HG02970 (cell line): ENCODE data around the gene PBX3.

Source experiments
- ATAC-seq: cut with Tn5 transposase; IDR thresholded peaks from one replicate; pipeline ENCODE4 v1.9.1; 2021; ENCODE audit warnings: mild to moderate bottlenecking, moderate library complexity, moderate number of reproducible peaks; ENCODE audit not compliant: unreplicated experiment, low FRiP score

The PBX3 gene

DNA sequence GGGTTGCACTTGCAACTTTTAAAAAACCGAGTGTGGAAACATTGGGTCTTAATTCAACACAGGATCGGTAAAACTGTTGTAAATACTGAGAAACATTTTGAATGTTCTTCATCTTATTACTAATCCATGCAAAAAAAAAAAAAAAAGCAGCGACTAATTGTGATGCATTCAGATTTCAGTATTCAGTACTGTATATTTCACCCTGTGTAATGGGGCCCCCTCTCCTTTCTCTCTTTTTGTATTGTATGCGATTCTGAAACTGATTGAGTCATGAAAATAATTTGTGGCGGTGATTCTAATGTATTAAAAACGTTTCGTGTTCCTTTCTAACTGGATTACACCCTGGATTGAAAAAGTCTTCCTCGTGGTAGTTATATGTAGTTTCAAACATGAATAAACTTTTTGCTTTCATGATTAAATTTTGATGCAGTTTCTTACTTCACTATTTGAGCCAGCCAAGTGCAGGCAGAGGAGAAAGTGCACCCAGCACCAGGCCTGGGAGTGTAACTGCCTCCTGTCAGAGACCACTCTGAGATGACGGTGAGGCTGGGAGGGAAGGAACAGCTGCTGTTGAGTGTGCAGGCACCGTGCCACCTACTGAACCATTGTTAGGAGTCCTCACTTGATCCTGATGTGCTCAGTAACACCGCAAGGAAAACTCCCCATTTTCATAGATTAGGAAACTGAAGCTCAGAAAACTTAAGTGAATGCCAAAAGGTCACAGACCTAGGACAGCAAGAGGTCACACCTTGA is 220.0 kb downstream of the PBX3 start:
- ATAC-seq: no peak

DNA sequence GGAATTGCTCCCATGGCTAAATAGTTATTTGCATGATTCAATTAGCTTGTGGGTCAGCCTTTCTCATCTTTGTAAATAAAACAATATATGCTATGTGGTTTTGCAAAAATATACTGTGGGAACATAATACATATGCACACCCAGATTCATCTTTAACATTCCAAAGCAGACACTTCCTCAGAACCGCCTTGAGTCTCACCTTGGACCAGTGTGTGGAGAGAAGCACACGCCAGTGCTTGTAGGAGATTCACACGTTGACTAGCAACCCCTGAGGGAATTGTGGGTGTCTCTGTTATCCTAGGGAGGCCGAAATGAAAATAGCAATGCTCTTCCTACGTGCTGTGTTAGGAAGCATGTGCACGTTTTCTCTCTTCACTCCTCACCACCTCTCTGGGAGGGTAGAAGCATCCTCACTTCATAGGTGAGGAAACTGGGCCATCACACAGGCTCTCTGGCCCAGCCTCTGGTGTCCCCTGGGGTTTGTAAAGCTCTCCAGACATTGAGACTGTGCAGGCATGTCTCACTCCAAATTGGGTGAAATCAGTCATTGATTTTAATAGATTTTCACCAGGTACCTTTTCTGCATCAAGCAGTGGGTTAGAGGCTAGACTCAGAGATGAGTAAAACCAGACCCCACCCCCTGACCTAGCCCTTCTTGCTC is 221.7 kb downstream of the PBX3 start:
- ATAC-seq: no peak

DNA sequence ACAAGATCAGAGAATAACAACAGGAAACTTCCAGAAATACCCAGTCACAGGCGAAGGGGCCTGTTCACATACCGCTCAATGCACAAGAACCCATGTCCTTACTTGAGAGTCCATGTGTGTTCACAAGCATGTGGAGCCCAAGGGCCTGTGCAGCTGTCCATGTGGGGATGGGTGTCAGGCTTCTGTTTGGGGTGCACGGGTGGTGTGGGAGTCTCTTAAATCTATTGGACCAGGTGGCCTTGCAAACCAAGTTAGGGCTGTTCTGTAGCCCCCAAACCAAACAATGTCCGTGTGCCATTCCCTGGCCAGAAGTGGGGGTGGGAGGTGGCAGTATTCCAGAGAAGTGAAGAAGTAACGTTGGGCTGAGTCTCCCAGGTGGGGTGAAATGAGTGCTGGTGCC is 222.3 kb downstream of the PBX3 start:
- no peak for ATAC-seq

DNA sequence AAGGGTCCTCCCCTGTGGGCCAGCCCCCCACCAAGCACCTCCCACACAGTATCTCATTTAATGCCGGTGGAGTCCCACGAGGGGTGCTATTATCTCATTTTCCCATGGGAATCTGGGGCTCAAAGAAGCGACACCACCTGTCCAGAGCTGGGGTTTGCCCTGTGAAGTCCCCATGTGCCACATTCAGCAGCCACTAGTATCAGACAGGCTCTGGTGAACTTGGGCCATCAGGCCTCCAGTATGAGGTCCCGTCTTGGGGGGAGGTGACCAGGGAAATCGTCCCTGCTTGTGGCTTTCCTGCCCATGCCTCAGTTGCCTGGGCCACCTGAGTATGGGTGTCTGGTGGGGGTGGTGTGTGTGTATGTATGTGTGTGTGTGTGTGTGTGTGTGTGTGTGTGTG is 222.7 kb downstream of the PBX3 start:
- no peak for ATAC-seq

DNA sequence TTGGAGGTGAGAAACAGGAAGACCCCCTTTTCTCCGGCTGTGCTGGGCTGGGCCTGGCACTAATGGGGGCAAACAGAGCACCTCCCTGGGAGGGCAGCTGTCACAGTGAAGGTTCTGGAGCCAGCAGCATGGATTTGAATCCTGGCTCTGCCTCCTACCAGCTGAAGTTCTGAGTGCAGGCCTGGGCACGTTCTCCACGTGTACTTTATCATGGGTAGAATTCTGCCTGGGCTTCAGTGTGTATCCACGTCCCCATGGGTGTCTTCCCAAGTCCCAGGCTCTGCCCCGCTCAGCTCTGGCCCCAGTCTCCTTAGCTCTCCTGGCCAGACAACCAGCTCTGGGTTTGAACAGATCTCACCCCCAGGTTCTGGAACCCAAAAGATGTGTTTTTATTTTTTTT is 223.2 kb downstream of the PBX3 start:
- ATAC-seq: no peak

DNA sequence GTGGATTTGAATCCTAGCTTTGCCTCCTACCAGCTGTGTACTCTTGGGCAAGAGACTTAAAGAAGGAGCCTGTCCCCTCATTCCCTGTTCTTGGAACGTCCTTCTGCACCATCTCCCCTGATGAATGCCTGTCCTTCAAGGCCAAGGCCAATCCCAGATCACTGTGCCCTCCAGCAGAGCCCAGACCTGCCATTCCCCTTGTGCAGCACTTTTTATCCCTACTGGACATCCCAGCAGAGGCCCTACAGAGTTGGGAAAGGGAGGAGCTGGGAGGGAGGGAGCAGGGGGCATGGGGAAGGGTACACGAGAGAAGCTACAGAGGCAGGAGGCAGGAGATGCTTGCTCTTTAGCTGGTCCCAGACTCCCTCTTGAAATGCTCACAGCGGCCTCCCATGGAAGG is 223.9 kb downstream of the PBX3 start:
- no peak for ATAC-seq

DNA sequence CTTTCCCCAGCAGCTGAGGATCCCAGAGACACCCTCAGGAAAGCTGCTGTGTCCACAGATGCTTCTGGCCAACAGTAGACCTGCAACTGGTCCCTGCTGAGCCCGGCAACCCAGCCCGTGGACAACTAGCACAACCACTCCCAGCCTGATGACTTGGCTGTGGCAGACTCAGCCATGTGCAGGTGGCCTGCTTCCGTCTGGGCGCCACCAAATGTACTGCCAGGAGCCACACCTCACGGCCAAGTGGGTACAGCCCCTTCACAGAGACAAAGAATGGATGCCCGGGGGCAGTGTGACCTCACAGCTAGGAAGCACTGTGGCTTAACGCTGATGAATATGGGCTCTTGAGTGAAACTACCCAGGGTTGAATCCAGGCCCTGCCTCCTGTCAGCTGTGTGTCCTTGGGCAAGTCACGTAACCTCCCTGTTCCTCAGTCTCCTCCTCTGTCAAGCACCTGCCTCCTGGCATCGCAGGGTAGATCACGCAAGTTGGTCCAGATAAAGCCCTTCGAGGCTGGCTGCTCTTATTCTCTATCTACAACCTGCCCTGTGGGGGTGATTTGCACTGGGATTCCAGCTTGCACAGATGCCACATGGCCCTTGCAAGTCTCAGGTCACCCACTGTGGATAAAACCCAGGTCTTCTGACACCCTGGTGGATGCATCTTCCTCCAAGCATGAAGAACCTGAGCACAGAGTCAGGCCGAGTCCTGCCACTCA is 225.0 kb downstream of the PBX3 start:
- no peak for ATAC-seq

DNA sequence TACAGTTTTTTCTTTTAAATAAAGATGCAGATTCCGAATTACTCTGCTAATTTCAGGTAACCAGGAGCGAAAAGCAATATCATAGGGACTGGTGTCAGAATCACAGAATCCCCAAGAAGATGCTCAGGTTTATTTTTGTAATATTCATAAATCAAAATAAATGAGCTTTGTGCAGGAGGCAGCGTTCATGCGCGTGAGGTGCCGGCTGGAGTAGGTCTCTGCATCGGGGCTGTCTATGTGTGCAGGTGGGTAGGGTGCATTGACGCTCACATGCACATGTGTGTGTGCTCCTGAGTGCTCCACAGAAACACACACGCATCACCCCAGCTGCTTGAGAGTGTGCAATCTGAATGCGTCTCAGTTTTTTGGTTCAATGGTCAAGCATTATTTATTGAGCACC is 226.4 kb downstream of the PBX3 start:
- ATAC-seq: no peak

DNA sequence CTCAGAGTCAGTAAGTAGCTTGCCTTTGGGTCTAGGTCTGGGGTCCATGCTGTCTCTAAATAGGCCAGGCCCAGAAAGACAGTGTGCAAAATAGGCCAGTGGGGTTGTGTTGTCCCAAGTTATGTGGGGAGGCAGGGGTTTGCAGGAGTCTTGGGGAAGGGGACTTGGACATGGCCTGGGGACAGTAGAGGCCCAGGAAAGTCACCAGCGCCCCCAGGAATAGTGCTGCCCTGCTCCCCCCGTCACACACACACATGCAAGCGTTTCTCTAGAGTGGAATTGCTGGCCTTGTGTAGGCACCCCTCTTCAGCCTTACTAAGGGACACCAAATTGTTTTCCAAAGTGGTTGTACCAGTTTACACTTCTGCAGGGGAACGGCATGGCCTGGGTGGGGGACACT is 227.5 kb downstream of the PBX3 start:
- no peak for ATAC-seq

DNA sequence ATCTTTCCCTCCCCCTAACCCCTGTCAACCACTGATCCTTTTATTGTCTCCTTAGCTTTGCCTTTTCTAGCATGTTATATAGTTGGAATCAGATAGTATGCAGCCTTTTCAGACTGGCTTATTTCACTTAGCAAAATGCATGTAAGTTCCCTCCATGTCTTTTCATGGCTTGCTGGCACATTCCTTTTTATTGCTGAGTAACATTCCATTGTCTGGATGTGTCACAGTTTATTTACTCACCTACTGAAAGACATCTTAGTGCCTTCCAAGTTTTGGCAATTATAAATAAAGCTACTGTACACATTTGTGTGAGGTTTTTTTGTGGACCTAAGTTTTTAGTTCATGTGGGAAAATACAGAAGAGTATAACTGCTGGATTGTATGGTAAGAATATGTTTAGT is 230.1 kb downstream of the PBX3 start:
- no peak for ATAC-seq

DNA sequence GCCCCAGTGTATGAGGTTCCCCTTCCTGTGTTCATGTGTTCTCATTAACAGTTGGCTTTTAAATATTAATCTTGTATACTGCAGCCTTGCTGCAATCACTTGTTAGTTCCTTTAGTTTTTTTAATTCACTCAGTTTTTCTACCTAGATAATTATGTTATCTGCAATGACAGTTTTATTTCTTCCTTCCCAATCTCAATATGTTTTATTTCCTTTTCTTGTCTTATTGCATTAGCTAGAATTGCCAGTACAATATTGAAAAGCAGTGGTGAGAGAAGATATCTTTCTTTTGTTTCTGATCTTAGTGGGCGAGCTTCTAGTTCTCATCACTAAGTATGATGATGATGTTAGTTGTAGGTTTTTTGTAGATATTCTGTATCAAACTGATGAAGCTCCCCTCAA is 232.2 kb downstream of the PBX3 start:
- no peak for ATAC-seq

DNA sequence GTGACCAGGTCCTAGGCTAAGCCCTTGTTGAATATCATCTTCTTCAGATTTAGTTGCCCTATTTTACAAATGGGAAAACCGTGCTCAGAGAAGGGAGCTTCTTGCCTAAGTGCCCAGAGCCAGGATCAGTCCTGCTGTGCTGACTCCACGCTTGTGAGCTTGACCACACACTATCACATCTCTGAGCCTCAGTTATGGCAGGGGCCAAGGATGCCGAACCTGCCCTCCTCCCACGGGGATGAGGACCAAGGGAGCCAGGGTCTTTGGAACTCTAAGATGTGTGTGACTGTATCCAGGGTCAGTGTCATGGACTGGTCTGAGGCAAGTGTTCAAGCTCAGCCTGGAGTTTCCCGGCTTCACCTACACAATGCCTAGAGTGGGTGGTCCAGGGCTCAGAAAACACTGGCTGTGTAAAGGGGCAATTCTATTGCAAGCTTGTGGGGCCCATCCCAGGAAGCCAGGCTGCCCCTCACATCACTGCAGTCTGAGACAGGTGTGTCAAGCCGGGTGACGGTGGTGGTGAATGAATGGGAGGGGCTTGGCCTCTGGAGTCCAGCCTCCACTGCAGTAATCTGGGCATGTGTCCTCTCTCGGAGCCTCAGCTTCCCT is 235.7 kb downstream of the PBX3 start:
- no peak for ATAC-seq

DNA sequence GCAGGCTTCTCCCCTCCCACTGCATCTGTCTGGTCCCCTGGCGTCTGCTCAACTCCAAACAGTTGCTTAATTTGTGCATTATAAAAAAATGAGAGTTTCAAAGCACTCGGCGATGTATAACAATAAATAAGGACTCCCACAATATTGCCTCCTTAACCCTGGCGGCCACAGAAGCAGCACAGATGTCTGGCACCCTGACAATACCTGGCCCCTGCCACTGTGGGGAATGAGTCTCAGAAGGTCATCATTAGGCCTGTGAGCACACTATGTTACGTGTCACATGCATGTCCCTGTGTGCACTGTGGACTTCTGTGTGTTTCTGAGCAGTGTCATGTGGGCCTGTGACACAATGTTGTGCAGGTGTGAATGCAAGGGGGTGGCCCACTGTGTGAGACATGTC is 236.5 kb downstream of the PBX3 start:
- ATAC-seq: no peak

DNA sequence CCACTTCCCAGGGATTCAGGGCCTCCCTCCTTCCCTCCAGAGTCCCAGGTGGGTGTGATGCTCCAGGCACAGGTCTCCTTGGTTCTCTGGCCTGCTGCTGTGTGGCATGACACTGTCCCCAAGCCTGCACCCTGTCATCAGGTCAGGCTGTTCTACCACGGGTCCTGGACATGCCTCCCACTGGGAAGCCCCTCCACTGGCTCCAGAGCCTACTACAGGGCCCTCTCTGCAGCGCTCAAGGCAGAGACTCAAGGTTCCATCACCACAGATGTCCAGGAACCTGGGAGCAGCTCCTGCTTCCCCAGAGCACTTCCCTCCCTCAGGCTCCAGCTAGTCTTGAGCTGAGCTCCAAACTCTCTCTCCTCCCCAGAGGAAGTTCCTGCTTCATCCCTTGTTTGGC is 237.3 kb downstream of the PBX3 start:
- no peak for ATAC-seq

DNA sequence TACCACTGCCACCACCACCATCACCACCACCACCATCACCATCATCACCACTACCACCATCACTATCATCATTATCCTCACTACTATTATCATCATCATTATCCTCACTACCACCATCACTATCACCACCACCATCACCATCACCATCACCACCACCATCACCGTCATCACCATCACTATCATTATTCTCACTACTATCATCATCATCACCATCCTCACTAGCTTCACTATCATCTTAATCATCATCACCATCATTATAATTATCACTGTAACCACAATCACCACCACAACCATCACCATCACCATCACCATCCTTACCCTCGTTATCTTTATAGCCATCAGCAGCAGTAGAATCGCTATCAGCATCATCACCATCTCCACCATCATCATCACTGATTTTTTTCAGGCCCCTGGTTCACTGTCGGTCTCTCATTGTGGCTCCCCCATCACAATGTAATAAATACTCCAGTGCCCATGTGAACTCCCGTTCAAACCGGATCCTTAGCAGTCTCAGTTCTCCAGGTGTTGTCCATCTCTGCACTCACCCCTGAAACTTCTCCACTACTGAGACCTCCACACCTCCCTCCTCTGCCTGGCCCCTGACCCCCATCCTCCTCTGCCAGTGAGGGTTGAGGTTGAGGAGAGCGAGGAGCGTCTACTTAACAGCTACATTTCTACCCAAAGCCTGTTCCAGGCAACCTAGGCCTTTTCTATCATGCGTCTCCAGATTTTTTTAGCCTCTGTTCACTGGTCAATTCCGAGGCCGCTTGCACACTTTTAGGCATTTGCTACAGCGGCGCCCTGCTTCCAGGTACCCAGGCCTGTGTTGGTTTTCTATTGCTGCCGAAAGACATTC is 238.2 kb downstream of the PBX3 start:
- ATAC-seq: no peak

DNA sequence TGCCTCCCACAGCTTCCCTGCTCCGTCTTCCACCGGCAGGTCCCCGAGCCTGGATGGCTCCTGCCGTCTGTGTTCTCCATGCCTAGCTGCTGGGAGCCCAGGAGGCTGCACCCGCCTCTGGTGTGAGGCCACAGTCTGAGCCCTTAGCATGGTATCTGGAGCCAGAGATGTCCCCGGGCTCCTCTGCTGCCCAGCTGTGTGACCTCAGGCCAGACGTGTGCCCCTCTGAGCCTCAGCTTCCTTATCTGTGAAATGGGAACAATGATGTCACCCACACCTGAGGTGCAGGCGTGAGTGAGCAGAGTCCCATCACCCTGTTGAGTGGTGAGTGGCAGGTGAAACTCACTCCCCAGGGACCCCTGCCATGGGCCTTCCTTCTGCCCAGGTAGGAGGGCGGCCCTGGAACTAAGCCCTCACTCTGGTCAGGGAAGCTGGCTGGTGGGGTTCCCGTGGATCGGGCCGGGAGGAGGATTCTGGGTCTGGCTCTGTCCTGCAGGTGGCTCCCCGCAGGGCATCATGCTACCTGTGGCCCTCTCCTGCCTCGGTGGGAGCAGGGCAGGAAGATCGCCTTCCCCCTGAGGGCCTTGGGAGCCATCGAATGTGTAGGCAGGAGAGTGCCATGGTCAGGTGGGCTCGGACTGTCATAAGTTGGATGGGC is 239.0 kb downstream of the PBX3 start:
- no peak for ATAC-seq

DNA sequence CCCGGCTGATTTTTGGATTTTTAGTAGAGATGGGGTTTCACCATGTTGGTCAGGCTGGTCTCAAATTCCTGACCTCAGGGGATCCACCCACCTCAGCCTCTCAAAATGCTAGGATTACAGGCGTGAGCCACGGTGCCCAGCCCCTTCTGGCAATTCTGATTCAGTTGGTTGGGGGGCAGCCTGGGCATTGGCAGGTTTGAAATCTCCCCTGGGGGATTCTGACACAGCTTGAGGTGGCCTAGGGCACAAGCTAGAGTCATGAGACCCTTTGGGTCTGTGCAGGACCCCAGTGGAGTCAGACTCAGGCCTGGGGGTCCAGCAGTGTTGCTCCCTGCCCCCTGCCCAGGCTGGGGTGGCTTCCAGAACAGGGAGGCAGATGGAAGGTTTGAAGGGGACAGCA is 239.8 kb downstream of the PBX3 start:
- no peak for ATAC-seq

DNA sequence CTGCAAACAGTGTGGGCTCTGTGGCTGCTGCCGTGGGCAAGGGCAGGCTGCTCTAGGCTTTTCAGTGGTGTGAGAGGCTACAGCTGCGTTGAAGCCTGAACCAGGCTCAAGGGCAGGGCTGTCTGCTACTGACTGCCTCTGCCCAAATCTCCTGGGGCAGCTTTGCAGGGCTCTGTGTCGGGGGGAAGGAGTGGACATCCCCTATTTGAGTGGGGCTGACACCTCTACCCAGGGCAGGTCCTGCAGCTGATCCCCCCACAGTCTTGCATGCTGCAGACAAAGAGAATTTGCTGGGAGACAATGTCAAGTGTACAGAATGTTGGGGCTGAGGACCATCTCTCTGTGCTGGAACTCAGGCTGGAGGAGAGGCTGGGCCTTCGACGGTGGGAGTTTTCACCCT is 240.2 kb downstream of the PBX3 start:
- ATAC-seq: no peak

DNA sequence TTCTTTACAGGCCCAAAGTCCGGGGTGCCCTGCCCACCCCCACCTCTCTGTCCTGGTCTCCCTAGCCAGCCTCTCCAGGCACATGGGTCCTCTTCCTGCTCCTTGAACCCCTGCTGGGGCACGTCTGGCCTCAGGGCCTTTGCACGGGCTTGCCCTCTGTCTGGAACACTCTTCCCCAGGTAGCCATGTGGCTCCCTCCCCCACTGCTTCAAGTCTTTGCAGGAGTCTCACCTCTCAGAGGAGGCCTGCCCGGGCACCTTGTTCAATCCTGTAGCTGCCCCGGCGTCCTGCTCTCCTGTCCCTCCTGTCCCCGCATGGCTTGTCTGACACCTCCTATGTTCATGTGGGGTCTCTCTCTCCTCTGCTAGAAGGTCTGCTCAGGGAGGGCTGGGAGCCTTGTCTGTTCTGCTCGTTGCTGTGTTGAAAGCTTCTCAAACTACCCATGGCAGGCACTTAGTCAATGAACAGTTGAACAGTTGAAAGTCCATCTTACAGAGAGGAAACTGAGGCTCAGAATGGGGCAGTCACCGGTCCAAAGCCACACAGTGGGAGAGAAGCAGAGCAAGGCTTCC is 241.4 kb downstream of the PBX3 start:
- ATAC-seq: no peak

DNA sequence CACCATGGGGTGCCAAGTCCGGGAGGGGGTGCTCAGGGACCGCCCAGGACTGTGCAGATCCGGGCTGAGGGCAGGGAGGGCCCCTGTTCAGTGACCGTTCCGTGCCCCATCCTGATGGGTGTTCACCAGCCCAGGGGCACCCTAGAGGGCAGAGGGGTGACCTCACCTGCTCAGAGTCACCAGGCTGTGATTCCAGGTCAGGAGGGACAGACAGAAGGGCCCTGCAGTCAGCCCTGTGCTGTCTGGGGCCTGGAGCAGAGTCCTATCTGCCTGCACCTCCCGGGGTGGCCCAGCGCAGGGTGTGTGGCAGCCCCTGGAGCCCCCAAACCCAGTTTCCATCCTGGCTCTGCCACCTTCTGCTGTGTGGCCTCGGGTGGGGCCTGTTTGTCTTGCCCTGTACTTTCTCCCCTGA is 241.9 kb downstream of the PBX3 start:
- ATAC-seq: no peak
